Retinal pigment epithelial cell (primary cell): ENCODE results near the gene GRIP1.

Experiments
- DNase-seq: peaks from one replicate; pipeline ENCODE4 v3.0.0-alpha.2; 2010; ENCODE audit warnings: low read depth
- H3K4me3 ChIP-seq: 2 replicates; pipeline ENCODE4 v1.5.1; 2011; ENCODE audit warnings: mild to moderate bottlenecking, low read length, control low read depth, moderate library complexity
- CTCF ChIP-seq: conservative IDR thresholded peaks from 2 replicates; pipeline ENCODE4 v1.5.1; 2011; ENCODE audit warnings: low read depth, low read length, control low read depth, inconsistent platforms

GRIP1 gene

GRCh38 chr12:66552716-66553115, 126.2 kb downstream of the GRIP1 start:
- no peak overlapping the region for H3K4me3 ChIP-seq
- TF ChIP-seq CTCF, result no peak
- DNase-seq, result no peak

- DNase-seq, result no peak
- no peak overlapping the region for H3K4me3 ChIP-seq
- TF ChIP-seq CTCF, result no peak
Measured at GRCh38 chr12:66550626-66551025, 128.2 kb downstream of the GRIP1 start.

- DNase-seq, result no peak
- no peak for TF ChIP-seq CTCF
- no peak overlapping the region for H3K4me3 ChIP-seq
Measured at GRCh38 chr12:66549050-66549389, 129.9 kb downstream of the GRIP1 start.

- no peak for DNase-seq
- peak; percentile 26 for TF ChIP-seq CTCF
- no peak overlapping the region for H3K4me3 ChIP-seq
Measured at GRCh38 chr12:66548338-66549049, 130.4 kb downstream of the GRIP1 start.

GRCh38 chr12:66541426-66541825, 137.4 kb downstream of the GRIP1 start:
- DNase-seq, result no peak
- no peak for TF ChIP-seq CTCF
- H3K4me3 ChIP-seq, result no peak overlapping the region

- no peak overlapping the region for H3K4me3 ChIP-seq
- TF ChIP-seq CTCF, result no peak
- DNase-seq, result no peak
Measured at GRCh38 chr12:66539431-66539830, 139.4 kb downstream of the GRIP1 start.

GRCh38 chr12:66538970-66539369, 139.9 kb downstream of the GRIP1 start:
- no peak for TF ChIP-seq CTCF
- H3K4me3 ChIP-seq, result no peak overlapping the region
- DNase-seq, result no peak
